ENCODE data around the gene SV2B.

DNA sequence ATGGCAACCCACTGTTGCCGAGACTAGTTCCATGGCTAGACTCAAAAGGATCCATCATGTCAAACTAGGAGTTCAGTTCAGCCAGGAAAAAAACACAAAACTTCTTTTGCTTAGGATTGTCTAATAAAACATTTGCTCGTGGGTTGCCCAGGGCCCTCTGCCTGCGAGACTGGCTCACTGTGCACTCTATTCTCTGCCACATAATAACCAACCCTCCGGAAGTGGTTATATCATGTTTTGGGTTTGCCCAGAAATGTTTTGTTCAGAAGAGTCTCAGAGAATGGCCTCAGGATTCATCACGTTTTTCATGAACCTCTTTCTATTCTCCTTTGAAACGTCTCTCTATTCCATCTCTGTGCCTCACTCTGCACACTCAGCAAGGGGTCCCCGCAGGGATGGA is 216.1 kb downstream of the SV2B start:
- no peak for TF ChIP-seq POLR2A (IDR thresholded peaks at IDR 0.05)
- TF ChIP-seq, protein P1, sequence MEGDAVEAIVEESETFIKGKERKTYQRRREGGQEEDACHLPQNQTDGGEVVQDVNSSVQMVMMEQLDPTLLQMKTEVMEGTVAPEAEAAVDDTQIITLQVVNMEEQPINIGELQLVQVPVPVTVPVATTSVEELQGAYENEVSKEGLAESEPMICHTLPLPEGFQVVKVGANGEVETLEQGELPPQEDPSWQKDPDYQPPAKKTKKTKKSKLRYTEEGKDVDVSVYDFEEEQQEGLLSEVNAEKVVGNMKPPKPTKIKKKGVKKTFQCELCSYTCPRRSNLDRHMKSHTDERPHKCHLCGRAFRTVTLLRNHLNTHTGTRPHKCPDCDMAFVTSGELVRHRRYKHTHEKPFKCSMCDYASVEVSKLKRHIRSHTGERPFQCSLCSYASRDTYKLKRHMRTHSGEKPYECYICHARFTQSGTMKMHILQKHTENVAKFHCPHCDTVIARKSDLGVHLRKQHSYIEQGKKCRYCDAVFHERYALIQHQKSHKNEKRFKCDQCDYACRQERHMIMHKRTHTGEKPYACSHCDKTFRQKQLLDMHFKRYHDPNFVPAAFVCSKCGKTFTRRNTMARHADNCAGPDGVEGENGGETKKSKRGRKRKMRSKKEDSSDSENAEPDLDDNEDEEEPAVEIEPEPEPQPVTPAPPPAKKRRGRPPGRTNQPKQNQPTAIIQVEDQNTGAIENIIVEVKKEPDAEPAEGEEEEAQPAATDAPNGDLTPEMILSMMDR (IDR thresholded peaks at IDR 0.05), result no peak

All from testis (tissue), 2 donors.